GM23338 (cell line): ENCODE results near the gene OR10K1. TPM values are rescaled to one million over a fixed set of nuclear protein-coding genes. Genes with fewer than 3 reads are reported as not detected.

ENCODE experiments used
- ATAC-seq: fragments of 200-7000 bp; cut with Tn5 transposase; 3 replicates; pipeline ENCODE4 v1.9.1; 2020
- DNase-seq: peaks from one replicate; pipeline ENCODE4 v3.0.0-alpha.2; 2015; ENCODE audit warnings: low spot score
- H2AFZ ChIP-seq: fragments of 200-600 bp; sonication (generic); 2 replicates; pipeline ENCODE4 v1.8.0; 2016; ENCODE audit warnings: antibody characterized with exemption, mild to moderate bottlenecking, moderate library complexity
- H3F3A ChIP-seq: fragments of 200-600 bp; sonication (generic); replicated peaks from 2 replicates; pipeline ENCODE4 v1.8.0; 2017; ENCODE audit warnings: antibody characterized with exemption, mixed run types, low read depth
- H3K27ac ChIP-seq: fragments of 200-600 bp; sonication (generic); 2 replicates; pipeline ENCODE4 v1.6.1; 2016; ENCODE audit warnings: low read depth
- H3K27me3 ChIP-seq: fragments of 200-600 bp; sonication (generic); 2 replicates; pipeline ENCODE4 v1.8.0; 2016; ENCODE audit warnings: mild to moderate bottlenecking, mixed run types, moderate library complexity; ENCODE audit not compliant: insufficient read depth
- H3K36me3 ChIP-seq: fragments of 200-600 bp; sonication (generic); 2 replicates; pipeline ENCODE4 v1.8.0; 2016; ENCODE audit warnings: mild to moderate bottlenecking; ENCODE audit not compliant: insufficient read depth
- H3K4me1 ChIP-seq: fragments of 200-600 bp; sonication (generic); 2 replicates; pipeline ENCODE4 v1.8.0; 2016; ENCODE audit warnings: mild to moderate bottlenecking, moderate library complexity; ENCODE audit not compliant: insufficient read depth
- H3K4me2 ChIP-seq: fragments of 200-600 bp; sonication (generic); 2 replicates; pipeline ENCODE4 v1.7.1; 2017; ENCODE audit warnings: mixed run types
- H3K4me3 ChIP-seq: fragments of 200-600 bp; sonication (generic); 2 replicates; pipeline ENCODE4 v1.6.1; 2016; ENCODE audit warnings: mixed run types
- H3K79me2 ChIP-seq: fragments of 200-600 bp; sonication (generic); replicated peaks from 2 replicates; pipeline ENCODE4 v1.8.0; 2017; ENCODE audit warnings: mild to moderate bottlenecking; ENCODE audit not compliant: insufficient read depth
- H3K9me2 ChIP-seq: fragments of 200-600 bp; sonication (generic); 2 replicates; pipeline ENCODE4 v1.8.0; 2017; ENCODE audit not compliant: insufficient read depth
- H4K20me1 ChIP-seq: fragments of 200-600 bp; sonication (generic); replicated peaks from 2 replicates; pipeline ENCODE4 v1.8.0; 2017; ENCODE audit warnings: mild to moderate bottlenecking; ENCODE audit not compliant: insufficient read depth
- H3K27ac Mint-ChIP-seq: 2 replicates; pipeline ENCODE4 v1.8.0; 2020; ENCODE audit warnings: inconsistent platforms, mild to moderate bottlenecking, moderate library complexity, mixed read lengths
- H3K27me3 Mint-ChIP-seq: 3 replicates; pipeline ENCODE4 v1.8.0; 2022; ENCODE audit warnings: low read depth, mild to moderate bottlenecking, moderate library complexity, mixed read lengths, inconsistent platforms; ENCODE audit not compliant: insufficient read depth, poor library complexity
- H3K36me3 Mint-ChIP-seq: 3 replicates; pipeline ENCODE4 v1.8.0; 2021; ENCODE audit warnings: low read depth, mild to moderate bottlenecking, inconsistent platforms, moderate library complexity, mixed read lengths
- H3K4me1 Mint-ChIP-seq: 3 replicates; pipeline ENCODE4 v1.8.0; 2020; ENCODE audit warnings: mild to moderate bottlenecking, inconsistent platforms, mixed read lengths
- H3K4me3 Mint-ChIP-seq: 3 replicates; pipeline ENCODE4 v1.8.0; 2021; ENCODE audit warnings: moderate library complexity, mild to moderate bottlenecking, inconsistent platforms, mixed read lengths
- H3K9me3 Mint-ChIP-seq: 3 replicates; pipeline ENCODE4 v1.8.0; 2020; ENCODE audit warnings: moderate library complexity, mild to moderate bottlenecking, inconsistent platforms, mixed read lengths
- CREB1 ChIP-seq: fragments of 250-450 bp; sonication (Bioruptor Pico); IDR thresholded peaks from 2 replicates; pipeline ENCODE4 v1.5.0; 2020; ENCODE audit warnings: low read depth, mild to moderate bottlenecking, moderate library complexity
- JUNB ChIP-seq: IDR thresholded peaks from one replicate; pipeline ENCODE4 v1.6.1; 2016; ENCODE audit warnings: antibody characterized with exemption; ENCODE audit not compliant: unreplicated experiment
- STAT1 ChIP-seq: IDR thresholded peaks from one replicate; pipeline ENCODE4 v1.6.1; 2016; ENCODE audit warnings: antibody characterized with exemption; ENCODE audit not compliant: unreplicated experiment
- ZNF331 ChIP-seq: fragments of 250-450 bp; sonication (Bioruptor Pico); IDR thresholded peaks from 2 replicates; pipeline ENCODE4 v1.5.0; 2020; ENCODE audit warnings: low read depth, mild to moderate bottlenecking, moderate library complexity
- polyA plus RNA-seq: library from polyadenylated mRNA; unstranded; fragments of >200 nt; fragmentation: Nextera tagmentation; extraction: Ambion mirVana; gene quantifications from 2 replicates; pipeline ENCODE4 v1.2.1, GENCODE V29; 2016
- total RNA-seq: library from RNA; depleted of rRNA; stranded (reverse); fragments of >200 nt; shearing (Covaris generic); gene quantifications from 2 replicates; pipeline ENCODE4 v1.2.3, GENCODE V29; 2014
- TF ChIP-seq, protein P1 (sequence below), 2 experiments: fragments of 200-600 bp in 1 of 2; sonication (generic) in 1 of 2; conservative IDR thresholded peaks; 2 replicates each; pipeline versions ENCODE4 v1.5.1 to v1.6.1; 2016 to 2017; ENCODE audit warnings: antibody characterized with exemption in 2 of 2, low read depth in 2 of 2, mild to moderate bottlenecking in 2 of 2, moderate library complexity in 1 of 2

The OR10K1 gene
- total and polyA plus RNA-seq, 2 experiments from 2014 or later, result not detected

DNA sequence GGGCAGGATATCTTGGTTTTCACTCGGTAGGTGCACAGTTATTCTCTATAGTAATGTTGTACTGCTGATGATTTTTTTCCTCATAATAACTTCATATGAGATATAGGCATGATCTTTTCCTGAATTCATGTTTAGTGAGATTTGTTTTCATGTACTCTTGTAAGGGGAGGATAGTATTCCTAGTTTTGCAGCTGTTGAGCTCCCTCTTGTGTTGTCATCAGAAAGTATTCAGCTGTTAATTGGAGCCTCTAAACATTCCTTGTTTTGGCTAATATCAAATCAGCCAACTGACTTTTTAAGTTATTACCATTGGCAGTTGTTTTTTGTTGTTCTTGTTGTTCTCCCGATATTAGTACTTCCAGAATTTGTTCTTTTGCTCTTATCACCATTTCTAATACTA is 34.7 kb downstream of the OR10K1 start:
- Mint-ChIP-seq H3K9me3 (peaks cover 3% of the 10 kb centered on the region; the same call in 1 of the 3 replicates), H3K27me3 (no peaks in the 10 kb centered on the region), H3K36me3 (no peaks in the 10 kb centered on the region; the same call in 1 of the 3 replicates), H3K4me3 (no peak overlapping the region), H3K4me1 (no peaks in the 10 kb centered on the region), H3K27ac (no peak overlapping the region)
- Histone ChIP-seq H3K27me3 (no peaks in the 10 kb centered on the region), H4K20me1 (no peaks in the 10 kb centered on the region), H3F3A (no peaks in the 10 kb centered on the region), H3K36me3 (no peaks in the 10 kb centered on the region), H3K4me2 (no peak overlapping the region), H2AFZ (no peak overlapping the region), H3K79me2 (no peaks in the 10 kb centered on the region), H3K27ac (no peak overlapping the region), H3K4me1 (no peaks in the 10 kb centered on the region), H3K4me3 (no peak overlapping the region), H3K9me2 (peaks cover 5% of the 10 kb centered on the region; the same call in 1 of the 2 replicates)
- ATAC-seq (peak; percentile 79), DNase-seq (peak; percentile 71)
- TF ChIP-seq, protein P1, sequence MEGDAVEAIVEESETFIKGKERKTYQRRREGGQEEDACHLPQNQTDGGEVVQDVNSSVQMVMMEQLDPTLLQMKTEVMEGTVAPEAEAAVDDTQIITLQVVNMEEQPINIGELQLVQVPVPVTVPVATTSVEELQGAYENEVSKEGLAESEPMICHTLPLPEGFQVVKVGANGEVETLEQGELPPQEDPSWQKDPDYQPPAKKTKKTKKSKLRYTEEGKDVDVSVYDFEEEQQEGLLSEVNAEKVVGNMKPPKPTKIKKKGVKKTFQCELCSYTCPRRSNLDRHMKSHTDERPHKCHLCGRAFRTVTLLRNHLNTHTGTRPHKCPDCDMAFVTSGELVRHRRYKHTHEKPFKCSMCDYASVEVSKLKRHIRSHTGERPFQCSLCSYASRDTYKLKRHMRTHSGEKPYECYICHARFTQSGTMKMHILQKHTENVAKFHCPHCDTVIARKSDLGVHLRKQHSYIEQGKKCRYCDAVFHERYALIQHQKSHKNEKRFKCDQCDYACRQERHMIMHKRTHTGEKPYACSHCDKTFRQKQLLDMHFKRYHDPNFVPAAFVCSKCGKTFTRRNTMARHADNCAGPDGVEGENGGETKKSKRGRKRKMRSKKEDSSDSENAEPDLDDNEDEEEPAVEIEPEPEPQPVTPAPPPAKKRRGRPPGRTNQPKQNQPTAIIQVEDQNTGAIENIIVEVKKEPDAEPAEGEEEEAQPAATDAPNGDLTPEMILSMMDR (conservative IDR thresholded peaks at IDR 0.05; ENCODE audit: low read depth in 2 of 2), result peak; percentile 74 to 79
- no peak for TF ChIP-seq CREB1 (CRISPR knock-in tag)
- TF ChIP-seq ZNF331 (CRISPR knock-in tag), result no peak
- TF ChIP-seq JUNB, result no peak

DNA sequence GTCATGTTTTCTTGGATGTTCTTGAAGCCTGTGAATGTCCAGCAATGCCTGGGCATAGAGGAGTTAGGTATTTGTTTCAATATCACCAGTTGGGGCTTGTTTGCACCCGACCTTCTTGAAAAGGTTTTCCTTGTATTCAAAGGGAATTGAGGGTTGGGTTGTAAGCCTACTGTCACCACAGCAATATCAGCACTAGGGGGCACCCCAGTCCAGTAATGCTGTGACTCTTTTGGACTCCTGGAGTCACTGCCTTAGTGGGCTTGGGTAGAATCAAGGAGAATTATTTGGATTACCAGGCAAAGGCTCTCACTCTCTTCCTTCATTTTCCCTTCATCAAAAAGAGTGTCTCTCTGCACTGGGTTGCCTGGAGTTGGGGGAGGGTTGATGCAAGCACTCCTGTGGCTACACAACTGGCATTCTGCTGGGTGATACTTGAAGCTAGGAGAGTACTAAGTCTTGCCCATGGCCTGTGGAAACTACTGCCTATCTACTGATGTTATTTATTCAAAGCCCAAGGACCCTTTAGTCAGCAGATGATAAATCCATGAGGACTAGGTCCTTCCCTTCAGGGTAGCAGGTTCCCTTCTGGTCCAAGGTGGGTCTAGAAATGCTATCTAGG is 44.8 kb downstream of the OR10K1 start:
- H3K36me3 ChIP-seq, result no peaks in the 10 kb centered on the region
- no peaks in the 10 kb centered on the region for H3F3A ChIP-seq
- H3K27me3 ChIP-seq, result no peaks in the 10 kb centered on the region
- ATAC-seq (peak; percentile 99), DNase-seq (peak; percentile 86)
- H3K9me2 ChIP-seq, result no peaks in the 10 kb centered on the region
- Mint-ChIP-seq H3K4me1 (peaks cover 6% of the 10 kb centered on the region; the same call in 2 of the 3 replicates), H3K9me3 (peaks cover 6% of the 10 kb centered on the region), H3K36me3 (peaks cover 8% of the 10 kb centered on the region), H3K27ac (no peak overlapping the region), H3K4me3 (no peak overlapping the region), H3K27me3 (no peaks in the 10 kb centered on the region)
- no peak overlapping the region for H3K4me2 ChIP-seq
- H3K4me3 ChIP-seq, result no peak overlapping the region
- no peaks in the 10 kb centered on the region for H3K79me2 ChIP-seq
- no peak overlapping the region for H3K27ac ChIP-seq
- H3K4me1 ChIP-seq, result no peaks in the 10 kb centered on the region
- 0 out of 2 replicates have a peak overlapping the region, but pooled peaks have one; percentile 20 for H2AFZ ChIP-seq
- TF ChIP-seq, protein P1 (conservative IDR thresholded peaks at IDR 0.05; ENCODE audit: low read depth in 2 of 2), result peak; percentile 90 to 94
- no peak for TF ChIP-seq STAT1
- H4K20me1 ChIP-seq, result no peaks in the 10 kb centered on the region
